ENCODE data around the gene LRRC52.
A peak's percentile ranks its signal among the peaks of the same experiment; 100 is the strongest.

LRRC52 gene, protein sequence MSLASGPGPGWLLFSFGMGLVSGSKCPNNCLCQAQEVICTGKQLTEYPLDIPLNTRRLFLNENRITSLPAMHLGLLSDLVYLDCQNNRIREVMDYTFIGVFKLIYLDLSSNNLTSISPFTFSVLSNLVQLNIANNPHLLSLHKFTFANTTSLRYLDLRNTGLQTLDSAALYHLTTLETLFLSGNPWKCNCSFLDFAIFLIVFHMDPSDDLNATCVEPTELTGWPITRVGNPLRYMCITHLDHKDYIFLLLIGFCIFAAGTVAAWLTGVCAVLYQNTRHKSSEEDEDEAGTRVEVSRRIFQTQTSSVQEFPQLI

DNA sequence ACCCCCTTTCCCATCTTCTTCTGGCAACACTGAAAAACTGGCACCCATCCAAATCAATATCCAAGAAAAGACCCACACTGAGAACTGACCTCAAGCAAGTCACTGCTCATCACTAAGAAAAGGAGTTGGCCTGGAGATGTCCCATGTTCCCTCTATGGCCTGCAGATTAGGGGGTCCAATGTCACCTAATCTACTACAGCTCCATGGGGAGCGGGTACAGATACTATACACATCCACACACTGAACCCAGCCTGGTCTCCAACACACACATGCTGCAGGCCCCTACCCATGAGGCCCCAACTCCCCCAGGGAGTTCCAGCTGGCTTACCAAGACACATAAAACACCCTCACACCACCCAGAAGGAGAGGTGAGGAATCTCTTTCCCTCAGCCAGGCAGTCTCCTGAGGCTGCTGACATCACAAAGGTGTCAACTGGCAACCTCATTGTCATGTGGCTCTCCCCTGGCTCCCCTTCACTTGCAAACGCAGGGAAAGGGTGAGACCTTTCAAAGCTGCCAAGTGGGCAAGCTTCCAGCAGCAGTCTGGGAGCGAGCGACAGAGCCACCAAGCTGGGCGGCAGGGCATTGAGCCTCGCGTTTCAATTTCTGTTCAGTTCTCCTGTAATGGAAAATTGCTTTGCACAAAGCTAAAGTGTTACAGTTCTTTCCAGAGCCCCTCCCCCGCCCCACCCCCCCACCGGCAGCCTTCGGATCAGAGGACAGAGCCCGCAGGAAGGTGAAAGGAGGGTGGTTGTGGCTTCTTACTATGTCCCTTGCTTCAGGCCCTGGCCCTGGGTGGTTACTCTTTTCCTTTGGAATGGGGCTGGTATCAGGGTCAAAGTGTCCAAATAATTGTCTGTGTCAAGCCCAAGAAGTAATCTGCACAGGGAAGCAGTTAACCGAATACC lies at the start of gene LRRC52:
LRRC52 (plus strand) TSS at position 469 of the 907 bp plus-strand sequence; CDS start at position 766, 297 bp downstream.
- no peak for DNase-seq

DNA sequence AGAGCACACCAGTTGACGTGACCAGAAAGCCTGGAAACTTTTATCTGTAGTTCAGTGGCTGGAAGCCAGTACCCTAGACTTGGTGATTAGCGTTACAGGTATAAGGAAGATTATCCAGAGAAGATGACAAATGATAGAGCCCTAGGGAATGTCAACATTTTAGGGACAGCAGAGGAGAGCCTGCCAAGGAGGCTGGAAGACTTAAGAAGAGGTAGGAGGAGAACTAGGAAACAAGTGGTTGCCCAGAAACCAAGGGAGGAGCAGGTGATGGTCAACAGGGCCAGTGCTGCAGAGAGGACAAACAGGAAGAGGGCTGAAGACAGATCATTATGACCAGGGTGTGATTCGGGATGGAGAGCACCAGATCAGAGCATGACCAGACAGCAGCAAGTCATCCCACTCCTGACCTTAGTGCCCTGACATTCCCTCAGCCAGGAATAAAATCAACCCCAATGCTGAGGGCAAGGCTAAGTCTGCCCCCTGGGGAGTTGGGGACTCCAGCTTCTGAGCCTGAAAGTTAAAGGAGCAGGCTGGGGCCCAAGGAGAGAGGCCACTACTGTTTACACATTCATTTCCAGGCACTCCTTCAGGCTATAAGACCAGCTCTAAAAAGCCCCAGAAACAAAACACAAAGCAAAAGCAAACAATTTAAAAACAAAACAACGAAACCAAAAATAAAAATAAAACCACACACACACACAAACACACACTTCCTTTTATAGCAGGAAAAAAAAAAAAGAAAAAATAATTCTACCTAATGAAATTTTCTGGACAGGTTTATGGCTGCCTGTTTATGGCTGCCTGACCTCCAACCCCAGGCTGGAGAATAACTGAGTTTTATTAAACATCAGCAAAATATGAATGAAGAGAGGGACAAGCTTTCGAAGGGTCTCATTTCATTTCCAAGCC lies 48.6 kb upstream of the LRRC52 start:
- no peak for DNase-seq

DNA sequence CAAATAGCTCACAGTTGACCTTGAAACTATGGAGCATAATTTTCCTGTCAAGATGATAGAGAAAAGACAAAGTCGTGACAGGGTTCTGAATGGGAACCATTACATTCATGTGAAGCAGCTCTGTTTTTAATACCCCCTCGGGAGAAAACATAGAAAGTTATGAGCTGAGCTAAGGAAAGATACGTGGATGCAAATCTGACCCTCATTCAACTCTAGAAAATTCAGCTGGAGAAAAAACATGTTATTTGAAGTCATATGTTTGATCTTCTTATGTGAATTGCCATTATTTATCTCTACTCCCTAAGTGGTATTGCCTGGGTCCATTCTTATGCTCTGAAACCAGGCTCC lies 48.0 kb upstream of the LRRC52 start:
- no peak for DNase-seq

DNA sequence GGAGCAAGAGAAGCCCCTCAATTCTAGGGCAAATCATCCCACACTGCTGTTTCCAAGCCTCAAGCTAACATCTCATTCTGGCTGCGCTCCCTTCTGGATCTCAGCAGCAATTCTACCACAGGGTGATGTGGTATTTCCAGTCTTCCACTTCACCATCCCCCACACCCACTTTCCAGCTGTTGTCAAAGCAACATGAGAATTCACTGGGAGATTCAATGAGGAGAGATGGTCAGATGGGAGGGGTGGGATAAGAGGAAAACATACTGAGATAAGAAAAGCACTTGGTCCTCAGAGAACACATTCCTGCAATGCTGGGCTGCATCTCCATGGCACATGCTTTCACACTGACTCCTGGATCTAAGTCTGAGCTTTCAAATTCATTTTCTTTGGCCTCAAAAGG lies 47.3 kb upstream of the LRRC52 start:
- DNase-seq: no peak

DNA sequence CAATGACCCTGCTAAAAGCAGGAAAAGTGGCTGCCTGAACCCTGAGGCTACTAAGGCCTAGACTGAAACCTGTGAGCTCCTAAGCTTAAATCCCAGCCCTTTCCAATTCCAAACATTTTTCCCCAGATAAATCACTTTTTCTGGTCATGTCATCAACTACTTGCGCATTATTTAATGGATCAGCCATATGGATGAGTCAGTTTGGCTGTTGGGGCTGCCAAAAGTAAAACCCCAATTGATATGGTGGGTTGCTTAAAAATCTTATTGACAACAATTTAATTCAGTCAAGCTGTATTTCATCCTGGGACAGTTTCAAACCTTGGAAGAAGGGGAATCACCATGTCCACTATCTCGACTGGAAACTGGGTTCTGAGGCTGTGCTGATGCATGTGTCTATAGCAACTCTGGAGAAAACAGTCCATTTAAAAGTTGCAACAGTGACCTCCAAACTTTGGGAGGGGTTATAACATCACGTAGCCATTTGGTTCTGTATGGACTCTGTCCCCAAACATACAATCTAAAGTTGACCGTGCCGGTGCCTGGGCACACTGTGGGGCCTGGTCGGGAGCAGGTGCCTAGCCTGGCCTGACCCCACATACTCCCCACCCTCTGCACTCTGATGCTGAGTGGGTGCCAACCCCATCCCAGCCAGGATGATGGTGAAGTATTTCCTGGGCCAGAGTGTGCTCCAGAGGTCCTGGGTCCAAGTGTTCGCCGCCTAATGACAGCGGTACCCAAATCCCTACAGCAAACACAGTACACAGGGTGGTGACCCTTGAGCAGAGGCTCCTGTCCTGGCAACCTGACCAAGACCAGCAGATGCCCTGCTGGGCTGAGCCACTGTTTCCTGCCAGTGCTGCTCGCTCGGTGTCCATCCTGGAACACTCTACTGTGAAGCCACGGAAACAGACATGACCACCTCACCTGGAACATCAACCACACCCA lies 46.5 kb upstream of the LRRC52 start:
- DNase-seq: no peak

DNA sequence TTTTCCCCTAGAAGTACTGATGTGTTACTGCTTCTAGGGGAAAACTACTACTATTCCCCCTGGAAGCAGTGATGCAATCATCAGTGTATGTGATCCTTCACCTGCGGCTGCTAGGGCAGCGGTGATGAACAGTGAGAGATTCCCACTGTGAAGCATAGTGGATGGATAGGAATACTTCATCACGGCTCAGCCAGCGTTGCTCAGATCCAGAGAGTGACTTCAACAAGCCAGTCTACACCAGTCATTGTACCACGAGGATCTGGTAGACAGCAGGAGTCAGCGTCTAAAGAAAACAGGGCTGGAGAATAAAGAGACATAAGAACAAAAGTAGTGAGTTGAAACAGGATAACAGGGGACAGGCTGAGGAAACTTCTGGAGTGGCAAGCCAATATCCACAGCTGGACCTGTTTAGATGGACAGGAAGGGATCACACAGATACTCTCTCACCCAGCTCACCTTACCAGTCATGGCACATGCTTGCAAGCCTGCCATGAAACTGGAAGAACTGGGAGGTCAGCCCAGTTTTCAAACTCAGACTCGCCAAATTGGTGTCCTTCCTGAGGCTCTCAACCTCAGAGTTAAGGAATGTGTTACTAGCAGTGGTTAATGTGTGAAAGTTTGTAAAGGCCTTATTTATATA lies 42.4 kb upstream of the LRRC52 start:
- no peak for DNase-seq

DNA sequence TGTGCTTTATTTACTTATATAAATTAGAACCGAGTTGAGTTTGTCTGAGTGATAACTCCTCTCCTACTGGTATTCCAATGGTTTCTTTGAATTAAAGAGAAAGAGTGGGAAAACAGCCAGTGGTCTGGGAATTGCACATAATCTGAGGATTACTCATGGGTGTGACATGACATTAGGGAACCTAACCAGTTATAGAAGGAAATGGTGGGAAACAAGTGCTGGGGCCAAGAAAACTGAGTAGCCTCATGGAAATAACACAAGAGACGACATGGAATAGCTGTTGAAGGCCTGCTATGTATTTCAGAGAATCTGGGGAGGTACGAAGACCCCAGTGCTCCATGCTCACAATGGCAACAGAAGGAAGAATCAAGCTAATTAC lies 41.8 kb upstream of the LRRC52 start:
- DNase-seq: no peak

DNA sequence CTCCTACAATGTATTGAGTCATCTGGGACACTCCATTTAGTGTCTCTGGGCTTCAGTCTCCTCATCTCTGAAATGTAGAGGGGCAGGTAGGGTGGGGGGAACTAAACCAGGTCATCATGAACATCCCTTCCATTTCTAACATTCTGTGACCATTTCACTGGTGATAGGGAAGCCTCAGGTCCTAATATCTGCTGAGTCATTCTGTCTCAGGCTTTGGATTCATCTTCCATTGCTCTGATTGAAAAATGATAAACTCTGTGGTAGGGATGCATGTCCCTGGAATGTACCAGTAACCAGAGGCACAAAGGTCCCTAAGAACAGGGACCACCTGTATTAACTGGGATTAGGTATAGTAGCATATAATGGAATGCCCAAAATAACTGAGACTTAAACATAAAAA lies 36.2 kb upstream of the LRRC52 start:
- DNase-seq: no peak

DNA sequence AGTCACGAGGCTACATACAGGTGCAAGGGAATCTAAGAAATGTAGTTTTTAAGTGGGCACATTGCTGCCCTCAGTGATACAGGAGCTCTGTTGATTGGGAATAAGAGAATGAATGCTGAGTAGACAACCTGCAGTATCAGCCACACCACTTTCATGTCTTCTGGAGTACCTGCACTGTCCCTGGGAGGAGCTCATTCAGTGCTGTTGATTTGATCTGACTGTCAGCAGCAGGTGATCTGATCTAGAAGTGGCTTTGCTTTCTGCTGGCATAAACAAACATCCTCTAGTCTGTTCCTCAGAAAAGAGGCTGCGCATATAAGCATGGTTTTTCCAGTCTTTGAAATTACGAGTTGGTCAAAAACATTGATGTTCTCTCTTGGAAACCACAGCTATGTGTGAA lies 35.5 kb upstream of the LRRC52 start:
- DNase-seq: no peak

DNA sequence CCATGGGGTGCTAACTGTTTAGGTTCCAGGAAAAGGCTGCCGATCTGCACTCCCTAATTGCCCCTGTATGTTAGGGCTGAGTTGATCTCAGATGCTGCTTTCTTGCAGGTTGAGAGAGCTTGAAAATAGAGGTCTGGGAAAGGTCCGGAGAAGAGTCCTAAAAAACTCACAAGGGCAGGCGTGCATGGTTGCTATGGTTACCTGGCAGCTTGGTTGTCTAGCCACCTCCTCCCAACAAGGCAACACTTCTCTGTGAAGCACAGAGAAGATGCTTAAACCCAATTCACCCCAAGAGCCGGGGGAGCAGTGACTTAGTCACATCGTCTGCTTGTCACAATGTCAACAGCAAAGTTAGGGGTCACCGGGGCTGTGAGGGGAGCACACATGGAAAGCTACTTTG lies 31.0 kb upstream of the LRRC52 start:
- DNase-seq: no peak

DNA sequence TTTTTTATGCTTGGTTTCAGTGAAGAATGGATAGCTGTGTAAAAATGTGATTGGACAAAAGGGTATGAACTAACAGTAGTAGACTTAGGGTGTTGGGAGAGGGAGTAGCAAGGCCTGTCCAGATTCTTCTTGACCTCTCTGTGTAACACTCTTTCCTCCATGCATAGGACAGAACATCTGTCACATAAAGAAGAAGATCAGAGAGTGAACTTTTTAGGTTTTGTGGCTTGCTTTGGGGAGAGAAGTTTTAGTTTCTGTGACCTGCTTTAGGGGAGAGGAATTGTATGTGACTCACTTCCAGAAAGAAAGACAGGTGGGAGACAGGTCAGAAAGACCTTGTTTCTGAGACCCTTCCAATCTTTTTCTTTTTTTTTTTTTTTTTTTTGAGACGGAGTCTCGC lies 27.3 kb upstream of the LRRC52 start:
- DNase-seq: no peak

DNA sequence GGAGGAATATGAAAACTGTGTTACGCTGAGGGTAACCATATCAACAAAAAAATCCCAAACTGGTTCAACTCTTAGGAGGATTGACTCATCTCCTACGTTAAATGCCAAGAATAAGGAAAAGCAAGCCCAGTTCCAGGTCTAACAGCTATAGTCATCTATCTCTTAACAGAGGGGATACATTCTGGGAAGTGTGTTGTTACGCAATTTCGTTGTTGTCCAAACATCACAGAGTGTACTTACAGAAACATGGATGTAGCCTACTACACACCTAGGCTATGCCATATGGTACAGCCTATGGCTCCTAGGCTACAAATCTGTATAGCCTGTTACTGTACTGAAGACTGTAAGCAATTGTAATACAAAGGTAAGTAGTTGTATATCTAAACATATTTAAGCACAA lies 23.2 kb upstream of the LRRC52 start:
- DNase-seq: no peak

DNA sequence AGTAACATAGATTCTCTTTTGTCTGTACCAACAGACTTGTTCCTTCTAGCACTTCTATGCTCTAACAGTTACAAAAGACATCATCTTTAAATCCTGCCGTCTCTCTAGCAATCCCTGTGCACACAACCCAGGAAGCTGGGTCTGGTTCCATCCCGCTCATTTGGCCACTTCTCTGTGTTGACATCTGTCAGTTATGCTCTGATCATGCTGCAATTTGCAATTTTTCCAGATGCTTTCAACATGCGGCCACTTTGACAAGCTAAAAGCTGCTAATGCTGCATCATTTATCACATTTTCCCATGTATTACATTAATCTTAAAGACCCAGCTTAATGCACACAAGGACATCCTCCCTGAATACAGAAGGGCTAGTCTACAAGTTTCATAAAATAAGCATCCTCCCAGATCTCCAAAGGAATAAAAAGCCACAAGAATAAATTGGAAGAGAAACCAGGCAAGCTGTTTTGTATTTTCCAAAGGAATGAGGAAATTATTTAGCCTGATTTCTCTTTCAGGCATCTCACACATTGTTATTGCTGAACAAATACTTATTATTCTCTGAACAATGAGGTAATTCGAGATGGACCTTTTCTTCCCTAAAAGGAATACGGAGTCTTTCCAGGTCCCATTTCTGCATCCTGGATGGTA lies 19.0 kb upstream of the LRRC52 start:
- DNase-seq: no peak

DNA sequence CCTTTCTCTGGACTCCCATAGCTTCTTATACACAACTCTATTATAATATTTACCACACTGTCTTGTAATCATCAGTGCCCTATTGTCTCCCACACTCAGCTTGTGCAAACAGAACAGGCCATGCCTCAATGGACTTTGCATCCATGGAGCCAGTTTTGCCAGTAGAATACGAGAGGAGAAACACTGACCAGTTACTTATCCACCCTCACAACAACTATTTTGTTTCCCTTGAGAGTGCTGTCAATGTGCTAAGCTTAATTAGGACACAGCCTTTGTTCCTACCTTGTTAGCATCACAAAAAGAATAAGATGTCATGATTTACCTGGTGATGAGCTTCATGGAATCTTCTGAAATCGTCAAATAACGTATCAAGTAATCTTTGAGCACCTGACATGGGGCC lies 18.1 kb upstream of the LRRC52 start:
- DNase-seq: no peak

DNA sequence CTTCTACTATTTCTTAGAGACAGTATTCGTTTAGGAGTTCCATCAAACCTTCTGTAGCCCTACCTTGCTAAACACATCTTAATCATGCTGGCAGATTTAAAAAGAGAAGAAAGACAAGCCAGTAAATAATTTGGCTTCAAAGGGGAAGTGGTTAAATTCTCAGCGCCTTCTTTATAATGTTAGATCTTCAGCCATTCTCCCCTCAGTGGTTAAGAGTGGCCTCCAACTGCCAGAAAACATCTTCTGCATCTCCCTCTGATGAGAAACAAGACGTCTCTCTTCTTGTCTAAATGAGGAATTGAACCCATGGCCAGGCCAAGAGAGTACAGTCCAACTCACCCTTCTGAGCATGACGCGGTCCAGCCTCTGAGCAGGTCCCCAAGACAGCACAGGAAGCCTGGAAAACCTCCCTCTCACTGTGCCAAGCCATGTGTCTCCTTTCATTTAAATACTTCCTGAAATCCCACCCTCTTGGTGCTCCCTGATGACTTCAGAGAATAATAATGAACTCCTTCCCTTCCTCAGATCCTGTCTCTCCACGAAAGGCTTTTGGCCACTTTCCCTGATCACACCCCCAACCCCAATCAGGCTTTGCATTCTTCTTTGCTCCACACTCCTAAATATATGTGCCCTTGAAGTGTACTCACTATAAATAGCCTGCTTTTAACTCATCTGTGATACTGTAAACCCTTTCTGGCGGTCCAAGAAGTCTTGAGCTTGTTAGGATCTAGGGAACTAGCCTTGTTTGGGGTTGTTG lies 16.4 kb upstream of the LRRC52 start:
- no peak for DNase-seq

DNA sequence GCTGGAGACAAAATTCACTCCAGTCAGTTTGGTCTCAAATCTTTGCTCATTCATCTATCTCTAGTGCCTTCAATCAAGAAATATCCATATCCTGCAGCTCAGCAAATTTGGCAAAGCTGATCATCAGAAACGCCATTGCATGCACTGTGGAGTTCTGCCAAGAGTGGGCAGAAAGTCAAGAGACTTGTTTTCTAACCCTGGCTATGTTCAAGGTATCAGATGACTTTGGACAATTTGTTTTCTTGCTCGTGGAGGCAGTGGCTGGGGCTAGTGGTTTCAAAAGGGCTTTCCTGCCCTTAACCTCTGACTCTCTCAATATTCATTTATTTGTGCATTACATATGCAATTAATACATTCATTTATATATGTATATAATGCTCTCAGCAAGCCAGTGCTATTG lies 12.8 kb upstream of the LRRC52 start:
- DNase-seq: no peak

DNA sequence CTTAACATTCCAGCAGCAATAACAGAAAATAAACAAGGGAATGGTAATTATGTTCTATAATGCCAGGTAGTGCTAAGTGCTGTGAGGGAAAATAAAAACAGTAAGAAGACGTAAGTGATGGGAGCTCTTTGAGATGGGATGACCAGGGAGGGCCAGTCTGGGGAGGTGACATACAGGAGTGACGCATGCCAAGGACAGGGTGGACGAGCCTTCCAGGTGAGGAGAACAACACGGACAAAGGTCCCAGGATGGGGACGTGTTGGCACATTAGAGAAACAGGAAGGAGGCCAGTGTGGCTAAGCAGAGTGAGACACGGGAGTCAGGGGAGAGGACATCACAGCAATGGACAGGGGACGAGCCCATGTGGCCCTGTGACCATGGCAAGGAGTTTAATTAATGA lies 11.7 kb upstream of the LRRC52 start:
- DNase-seq: no peak

DNA sequence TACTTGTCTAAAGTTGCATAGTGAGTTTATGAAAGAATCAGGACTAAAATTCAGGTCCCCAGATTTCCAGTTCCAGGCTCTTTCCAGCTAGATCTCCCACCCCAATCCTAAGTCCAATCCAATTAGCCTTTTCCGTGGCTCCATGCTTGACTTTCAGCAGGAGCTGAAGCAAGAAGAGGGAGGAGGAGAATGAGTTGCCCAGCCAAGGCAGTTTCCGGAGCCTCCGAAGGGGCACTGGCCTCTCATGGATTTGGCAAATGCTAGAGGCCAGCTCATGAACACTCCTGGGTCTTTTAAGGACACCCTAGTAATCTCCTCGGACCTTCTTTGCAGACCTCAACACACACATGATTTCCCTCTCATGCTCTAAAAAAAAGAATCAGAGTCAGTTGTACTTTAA lies 10.5 kb upstream of the LRRC52 start:
- no peak for DNase-seq

DNA sequence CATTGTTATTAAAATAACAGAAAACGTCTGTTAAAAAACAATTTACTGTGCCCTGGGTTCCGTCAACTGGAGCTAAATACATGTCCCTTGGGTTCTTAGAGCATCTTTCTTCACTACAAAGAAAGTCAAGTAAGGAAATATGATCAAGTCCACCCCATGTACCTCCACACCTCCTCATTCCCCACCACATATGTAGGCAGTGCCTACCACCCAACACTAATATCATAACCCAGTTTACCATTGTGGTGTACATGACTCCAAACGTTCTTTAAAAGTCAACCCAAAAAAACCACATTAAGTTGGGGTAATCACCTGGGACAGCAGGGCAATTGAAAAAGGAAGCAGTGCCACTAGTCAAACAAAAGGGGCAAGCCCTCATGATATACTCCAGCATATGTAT lies 7.8 kb upstream of the LRRC52 start:
- no peak for DNase-seq

DNA sequence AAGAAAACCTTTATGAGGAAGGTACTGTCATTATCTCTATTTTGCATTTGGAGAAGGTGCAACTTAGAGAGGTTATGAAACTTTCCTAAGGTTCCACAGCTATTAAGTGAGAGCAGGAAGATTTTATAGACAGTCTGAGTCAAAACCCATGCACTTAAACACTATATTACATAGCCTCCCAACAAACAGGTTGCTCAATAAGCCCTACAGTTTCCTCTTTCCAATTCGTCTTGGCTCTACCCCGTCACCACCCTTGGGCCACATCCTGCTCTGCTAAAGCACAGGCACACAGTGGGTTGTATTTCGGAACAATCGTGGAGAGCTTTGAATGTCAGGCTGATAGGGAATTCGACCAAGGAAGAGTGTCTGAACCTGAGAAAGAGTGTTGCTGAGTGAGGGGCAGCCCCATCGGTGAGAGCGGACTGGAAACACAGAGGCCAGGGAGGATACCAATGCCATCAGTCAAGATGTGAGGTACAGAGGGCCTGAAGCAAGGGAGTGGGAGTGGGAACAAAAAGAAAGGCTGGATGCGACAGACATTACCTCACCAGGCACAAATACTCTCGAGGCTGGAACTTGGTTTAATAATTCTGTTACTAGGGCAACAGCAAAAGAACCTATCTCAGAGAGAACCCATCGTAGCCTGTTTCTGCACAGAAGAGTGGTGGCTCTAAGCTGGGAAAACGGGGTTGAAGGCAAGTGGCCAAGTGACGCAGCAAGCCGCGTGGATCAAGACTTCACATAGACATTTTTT lies 6.3 kb upstream of the LRRC52 start:
- DNase-seq: peak; percentile 52
